HG03060 (cell line): Measurements from ENCODE around the gene WDR4.
"Not testable (repeated sequence)": the region's sequence is repeated elsewhere in the genome, so short reads cannot be mapped to it uniquely, and the experiment has no call there.

Experiments
- ATAC-seq: cut with Tn5 transposase; IDR thresholded peaks from one replicate; pipeline ENCODE4 v1.9.1; 2021; ENCODE audit warnings: low read depth, moderate number of reproducible peaks; ENCODE audit not compliant: unreplicated experiment

Gene WDR4

GRCh38 chr21:42883921-42884320 lies 4.6 kb upstream of the WDR4 start:
- ATAC-seq: no peak

- ATAC-seq: no peak
Observed at GRCh38 chr21:42880352-42880751, 1.0 kb upstream of the WDR4 start.

DNA sequence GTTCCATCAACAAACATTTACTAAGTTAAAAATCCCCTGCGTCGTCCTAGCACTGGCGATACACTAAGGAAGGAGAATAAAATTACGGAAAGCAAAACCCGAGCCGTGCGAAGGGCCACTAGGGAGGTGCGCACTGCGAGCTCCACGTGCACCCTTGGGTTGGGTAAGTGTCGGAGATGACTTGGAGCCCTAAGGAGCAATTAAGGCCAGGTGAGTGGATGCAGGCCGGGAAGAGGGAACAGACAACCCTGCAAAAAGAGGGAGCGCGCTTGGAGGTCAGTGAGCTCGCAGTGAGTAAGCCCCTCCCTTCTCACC lies 704 bp downstream of the WDR4 start:
- ATAC-seq: peak; percentile 8

GRCh38 chr21:42875811-42876210 lies 3.5 kb downstream of the WDR4 start:
- ATAC-seq: not testable (repeated sequence)

GRCh38 chr21:42873096-42873495 lies 6.2 kb downstream of the WDR4 start:
- no peak for ATAC-seq

DNA sequence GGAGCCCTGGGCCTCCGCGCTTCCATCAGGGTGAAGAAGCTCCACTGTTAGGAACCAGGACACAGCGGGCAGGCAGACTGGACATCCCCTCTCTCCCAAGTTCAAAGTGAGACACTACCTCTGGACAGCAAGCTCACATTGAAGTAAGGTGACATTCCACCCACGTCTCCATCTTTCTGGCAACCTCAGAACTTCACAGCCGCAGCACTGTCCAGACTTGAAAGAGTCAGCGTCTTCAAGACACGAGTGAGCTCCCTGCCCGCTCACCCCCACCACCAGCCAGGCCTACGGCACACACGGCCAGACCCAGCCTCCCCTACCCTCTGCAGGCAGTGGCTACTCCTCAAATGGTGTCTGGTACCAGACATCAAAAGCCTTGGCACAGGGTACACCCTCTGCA lies 11.1 kb downstream of the WDR4 start:
- no peak for ATAC-seq

- no peak for ATAC-seq
Observed at GRCh38 chr21:42865776-42866160, 13.6 kb downstream of the WDR4 start.

DNA sequence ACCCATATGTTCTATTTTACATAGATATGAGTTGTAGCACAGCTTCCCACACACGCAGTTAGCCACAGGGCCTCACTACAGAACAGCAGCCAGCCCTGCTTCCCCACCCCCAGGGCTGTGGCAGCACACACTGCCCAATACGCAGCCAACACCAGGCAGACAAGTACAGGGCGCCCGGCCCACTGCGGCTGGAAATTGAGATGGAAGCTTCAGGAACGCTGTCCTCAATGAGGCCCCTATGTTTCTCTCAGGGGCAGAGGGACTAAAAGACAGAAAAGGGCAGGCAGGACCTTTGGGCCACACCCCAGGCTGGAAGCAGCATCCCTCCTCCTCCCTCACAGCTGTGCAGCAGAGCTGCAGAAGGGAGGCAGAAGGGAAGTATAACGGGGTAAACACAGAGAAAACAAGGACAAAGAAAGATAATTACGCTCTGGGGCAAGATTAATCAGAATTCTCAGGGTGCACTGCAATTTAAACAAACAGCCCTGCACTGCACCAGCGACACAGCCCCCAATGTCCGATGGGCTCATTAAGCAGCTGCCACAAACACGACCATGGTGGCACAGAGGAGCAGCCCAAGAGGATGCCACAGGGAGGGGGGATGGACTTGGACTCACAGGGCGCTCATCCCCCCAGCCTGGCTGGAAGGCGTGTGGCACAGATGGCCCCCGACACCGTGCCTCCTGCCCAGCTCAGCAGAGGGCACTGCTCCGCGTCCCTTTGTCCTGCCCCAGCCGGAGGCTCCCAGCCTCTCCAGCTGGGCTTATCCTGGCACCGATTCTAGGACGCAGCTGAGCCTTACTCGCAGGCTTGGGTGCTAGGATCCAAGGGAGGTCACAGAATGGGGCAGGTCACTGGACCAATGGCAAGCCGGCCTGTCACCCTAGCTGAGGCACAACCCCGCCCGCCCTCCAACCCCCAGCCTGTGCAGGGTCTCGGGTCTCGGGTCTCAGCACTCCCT lies 14.2 kb downstream of the WDR4 start:
- no peak for ATAC-seq

DNA sequence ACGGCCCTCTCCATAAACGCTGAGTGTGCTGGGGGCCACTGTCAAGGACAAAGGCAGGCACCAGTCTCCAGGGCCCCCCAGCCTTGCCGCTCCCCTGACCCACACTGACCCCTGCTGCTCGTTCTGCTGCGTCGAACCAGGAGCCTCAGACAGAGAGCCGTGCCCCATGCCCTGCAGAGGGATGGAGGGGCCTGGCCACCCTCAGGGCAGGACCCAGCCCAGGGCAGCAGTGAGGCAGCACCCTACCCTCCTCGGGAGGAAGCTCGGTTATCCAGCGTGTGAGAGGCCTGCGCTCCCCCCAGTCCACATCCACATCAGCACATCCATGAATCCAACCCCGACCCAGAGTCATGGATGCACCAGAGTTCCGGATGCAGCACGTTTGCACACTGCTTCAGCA lies 15.1 kb downstream of the WDR4 start:
- no peak for ATAC-seq

DNA sequence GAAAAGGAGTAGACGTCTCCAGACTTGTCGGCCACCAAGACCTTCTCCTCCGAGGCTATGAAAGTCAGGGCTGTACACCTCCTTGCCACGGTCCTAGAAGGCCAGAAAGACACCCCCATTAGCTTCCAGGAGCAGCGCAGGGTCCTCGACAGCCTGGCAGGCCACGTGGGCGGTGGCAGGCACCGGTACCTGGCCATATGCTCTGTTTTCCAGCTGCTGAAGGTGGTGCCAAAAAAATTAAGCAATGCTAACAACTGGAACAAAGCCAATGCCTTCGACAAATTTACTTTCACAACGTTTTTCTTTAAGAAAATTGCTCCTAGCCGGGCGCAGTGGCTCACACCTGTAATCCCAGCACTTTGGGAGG lies 15.9 kb downstream of the WDR4 start:
- no peak for ATAC-seq

DNA sequence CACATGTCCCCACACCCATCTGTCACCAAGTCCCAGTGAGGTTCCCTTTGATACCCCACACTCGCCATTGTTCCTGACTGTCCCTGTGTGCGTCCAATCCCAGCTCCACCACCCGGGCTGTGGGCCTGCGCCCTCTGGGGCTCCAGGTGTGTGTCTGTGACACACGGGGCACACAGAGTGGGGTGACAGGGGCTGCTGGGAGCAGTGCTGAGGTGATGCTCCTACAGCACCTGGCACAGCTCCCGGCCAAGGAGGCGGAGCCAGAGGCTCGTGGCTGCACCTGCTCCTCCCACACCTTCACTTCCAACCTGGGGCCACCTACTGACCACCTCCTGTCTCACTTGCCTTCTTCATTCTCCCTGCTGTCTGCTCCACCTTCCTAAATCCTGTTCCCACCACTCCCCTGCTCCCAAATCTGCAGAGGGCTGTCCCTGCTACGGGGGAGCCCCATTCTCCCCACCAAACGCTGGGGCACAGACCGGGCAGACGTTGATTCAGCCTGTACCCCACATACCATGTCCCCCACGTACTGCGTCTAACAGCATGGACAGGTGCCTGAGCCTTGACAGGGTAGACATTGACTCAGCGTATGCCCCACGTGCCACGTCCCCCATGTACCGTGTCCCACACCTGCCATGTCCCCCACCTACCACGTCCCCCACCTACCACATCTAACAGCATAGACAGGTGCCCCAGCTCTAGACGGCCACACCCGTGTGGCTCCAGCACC lies 16.4 kb downstream of the WDR4 start:
- no peak for ATAC-seq

- ATAC-seq: no peak
Observed at GRCh38 chr21:42861848-42862400, 17.4 kb downstream of the WDR4 start.

DNA sequence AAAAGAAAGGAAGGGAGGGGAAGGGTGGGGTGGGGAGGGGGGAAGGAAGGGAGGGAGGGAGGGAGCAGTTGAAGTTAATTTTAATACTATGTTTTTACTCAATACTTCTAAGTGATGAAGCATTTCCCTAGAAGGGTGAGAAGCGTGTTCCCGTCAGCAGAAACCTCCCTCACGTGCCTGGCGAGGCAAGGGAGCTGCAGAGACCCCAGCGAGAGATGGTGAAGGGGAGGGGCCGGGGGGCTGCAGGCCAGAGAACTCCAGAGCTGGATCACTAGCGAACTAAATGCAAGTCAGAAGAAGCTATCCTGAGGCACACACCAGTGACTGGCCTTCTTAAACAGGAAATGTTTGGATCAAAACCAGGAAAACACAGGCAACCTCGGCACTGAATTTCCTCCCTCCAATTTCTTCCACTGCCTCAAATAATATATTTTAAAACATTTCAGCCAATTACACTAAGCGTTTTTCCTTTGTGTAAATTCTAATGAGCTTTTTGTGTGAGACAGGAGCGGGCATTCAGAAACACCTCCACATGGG lies 18.0 kb downstream of the WDR4 start:
- no peak for ATAC-seq

DNA sequence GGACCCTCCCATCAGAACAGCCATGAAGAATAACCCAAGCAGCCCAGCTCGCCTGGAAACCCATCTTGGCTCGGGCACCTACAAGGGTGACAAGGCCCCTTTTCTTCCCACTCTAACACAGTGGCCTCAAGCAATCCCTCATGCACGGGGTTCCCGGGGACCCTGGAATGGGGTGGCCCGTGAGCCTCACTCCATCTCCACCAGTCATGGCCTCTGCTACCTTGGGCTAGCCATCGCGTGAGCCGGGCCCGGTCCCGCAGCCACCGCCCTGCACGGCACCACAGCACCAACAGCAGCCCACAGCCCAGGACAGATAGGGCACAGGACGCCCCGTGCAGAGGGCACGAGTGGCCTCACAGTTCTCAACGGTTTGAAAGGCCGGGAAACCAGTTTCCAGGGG lies 19.0 kb downstream of the WDR4 start:
- no peak for ATAC-seq

GRCh38 chr21:42859891-42860230 lies 19.5 kb downstream of the WDR4 start:
- no peak for ATAC-seq

DNA sequence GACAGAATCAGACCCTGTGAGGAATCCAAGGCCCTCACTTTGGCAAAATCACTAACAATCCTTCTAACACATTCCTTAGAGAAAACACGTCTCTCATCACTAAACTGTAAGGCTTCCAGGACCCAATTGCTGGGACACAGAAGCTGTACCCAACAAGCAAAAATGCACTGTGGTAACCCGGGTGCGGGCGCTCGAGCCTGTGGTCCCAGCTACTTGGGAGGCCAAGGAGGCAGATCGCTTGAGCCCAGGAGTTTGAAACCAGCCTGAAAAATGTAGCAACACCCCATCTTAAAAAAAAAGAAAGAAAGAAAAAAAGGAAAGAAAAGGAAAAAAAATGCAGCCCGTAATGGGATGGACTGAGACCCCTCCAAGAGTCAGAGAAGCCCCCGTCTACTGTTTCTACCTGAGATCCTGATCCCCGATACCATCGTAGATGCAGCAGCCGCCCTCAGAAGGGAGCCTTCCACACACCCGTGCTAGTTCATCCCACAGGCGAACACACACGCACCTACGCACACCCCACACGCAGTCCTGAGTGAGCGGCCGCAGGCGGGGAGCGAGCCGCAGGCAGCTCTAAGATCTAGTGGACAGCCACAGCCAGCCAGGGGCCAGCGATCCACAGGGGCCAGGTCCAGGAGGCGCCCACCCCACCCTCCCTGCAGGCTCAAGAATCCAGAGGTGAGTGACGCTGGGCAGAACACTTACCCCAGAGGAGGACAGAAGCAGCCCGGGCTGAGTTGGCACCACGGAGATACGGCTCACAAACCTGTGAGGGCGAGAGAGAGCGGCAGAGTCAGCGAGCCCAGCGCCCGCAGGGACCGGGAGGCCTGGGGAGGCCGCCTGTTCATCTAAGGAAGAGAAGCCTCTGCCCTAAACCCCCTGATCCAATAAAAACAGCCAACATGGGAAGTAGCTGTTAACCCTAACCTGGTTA lies 20.1 kb downstream of the WDR4 start:
- no peak for ATAC-seq

GRCh38 chr21:42858185-42858847 lies 21.0 kb downstream of the WDR4 start:
- ATAC-seq: no peak

DNA sequence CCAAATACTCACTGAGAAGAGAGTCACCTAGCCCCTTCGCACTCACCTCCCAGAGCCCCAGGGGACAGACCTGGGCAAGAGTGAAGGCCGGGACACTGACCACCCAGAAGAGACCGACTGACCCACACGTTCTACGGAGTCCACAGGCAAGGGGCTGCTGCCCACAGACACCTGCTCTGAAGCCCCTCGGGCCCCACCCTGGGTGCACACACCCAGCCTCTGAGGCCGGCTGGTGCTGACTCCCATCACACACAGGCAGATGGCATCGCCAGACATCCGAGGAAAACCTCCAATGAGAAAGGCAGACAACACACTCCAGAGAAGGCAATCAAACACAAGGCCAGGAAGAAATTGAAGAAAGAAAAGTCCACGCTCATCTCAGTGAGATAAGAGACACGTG lies 22.1 kb downstream of the WDR4 start:
- no peak for ATAC-seq

DNA sequence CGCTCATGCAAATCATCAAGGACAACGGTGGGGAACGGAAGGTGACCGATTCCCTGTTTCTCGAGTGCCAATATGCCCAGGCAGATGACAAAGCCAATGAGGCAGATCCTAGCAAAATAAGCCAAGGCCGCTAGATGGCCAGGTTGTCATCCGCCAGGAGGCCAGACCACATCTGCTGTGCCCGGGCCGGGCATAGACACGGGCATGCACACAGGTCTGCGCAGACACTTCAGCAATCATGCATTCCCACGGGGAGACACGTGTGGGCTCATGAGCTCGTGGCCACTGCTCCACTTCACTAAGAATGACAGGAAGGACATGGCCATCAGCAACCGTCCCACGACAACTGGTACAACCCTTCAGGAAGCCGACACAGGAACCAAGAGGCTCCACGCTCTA lies 23.4 kb downstream of the WDR4 start:
- no peak for ATAC-seq
